DND-41 (cell line): Measurements from ENCODE around the gene RILPL2.

Experiments used
- ATAC-seq: fragments of 200-7000 bp; cut with Tn5 transposase; 3 replicates; pipeline ENCODE4 v1.9.1; 2021; ENCODE audit warnings: low read depth; ENCODE audit not compliant: insufficient read depth
- DNase-seq: peaks from one replicate; pipeline ENCODE4 v3.0.0-alpha.2; 2020
- H2AFZ ChIP-seq: 2 replicates; pipeline ENCODE4 v1.6.0; 2012; ENCODE audit warnings: low read depth, low read length
- H3K27ac ChIP-seq: 2 replicates; pipeline ENCODE4 v1.5.1; 2012; ENCODE audit warnings: low read length, inconsistent platforms
- H3K27me3 ChIP-seq: fragments of 200-600 bp; sonication (generic); 2 replicates; pipeline ENCODE4 v1.6.0; 2012; ENCODE audit warnings: low read length, mild to moderate bottlenecking, inconsistent platforms; ENCODE audit not compliant: insufficient read depth, poor library complexity
- H3K36me3 ChIP-seq: 2 replicates; pipeline ENCODE4 v1.5.1; 2012; ENCODE audit warnings: low read length, inconsistent platforms; ENCODE audit not compliant: insufficient read depth
- H3K4me1 ChIP-seq: 2 replicates; pipeline ENCODE4 v1.5.1; 2012; ENCODE audit warnings: mild to moderate bottlenecking, low read length; ENCODE audit not compliant: insufficient read depth
- H3K4me2 ChIP-seq: 2 replicates; pipeline ENCODE4 v1.6.0; 2012; ENCODE audit warnings: mild to moderate bottlenecking, moderate library complexity, low read length, inconsistent platforms; ENCODE audit not compliant: insufficient read depth
- H3K4me3 ChIP-seq, 2 experiments: fragments of 200-600 bp in 1 of 2; shearing (Covaris generic) in 1 of 2; 2 replicates each; pipeline ENCODE4 v1.5.1; 2012 to 2016; ENCODE audit warnings: inconsistent platforms in 2 of 2, low read length in 2 of 2, mild to moderate bottlenecking in 2 of 2, low read depth in 1 of 2, moderate library complexity in 1 of 2
- H3K79me2 ChIP-seq: 2 replicates; pipeline ENCODE4 v1.6.0; 2012; ENCODE audit warnings: low read length, inconsistent platforms; ENCODE audit not compliant: insufficient read depth
- H3K9ac ChIP-seq: 2 replicates; pipeline ENCODE4 v1.6.0; 2012; ENCODE audit warnings: low read depth, mild to moderate bottlenecking, inconsistent platforms, low read length, moderate library complexity
- H3K9me3 ChIP-seq: 2 replicates; pipeline ENCODE4 v1.5.1; 2012; ENCODE audit warnings: low read length, moderate library complexity, mild to moderate bottlenecking, inconsistent platforms; ENCODE audit not compliant: insufficient read depth, severe bottlenecking
- H4K20me1 ChIP-seq: 2 replicates; pipeline ENCODE4 v1.6.0; 2012; ENCODE audit warnings: low read length; ENCODE audit not compliant: insufficient read depth
- EZH2 ChIP-seq: IDR thresholded peaks from 3 replicates; pipeline ENCODE4 v1.6.1; 2012; ENCODE audit warnings: borderline replicate concordance, low read depth, mild to moderate bottlenecking, moderate library complexity, low read length, inconsistent platforms; ENCODE audit not compliant: severe bottlenecking
- TF ChIP-seq, protein P1 (sequence below): IDR thresholded peaks from 2 replicates; pipeline ENCODE4 v1.5.1; 2012; ENCODE audit warnings: borderline replicate concordance, low read length, moderate library complexity, mild to moderate bottlenecking; ENCODE audit not compliant: poor library complexity, severe bottlenecking; ENCODE audit errors: extremely low read depth

The RILPL2 gene

DNA sequence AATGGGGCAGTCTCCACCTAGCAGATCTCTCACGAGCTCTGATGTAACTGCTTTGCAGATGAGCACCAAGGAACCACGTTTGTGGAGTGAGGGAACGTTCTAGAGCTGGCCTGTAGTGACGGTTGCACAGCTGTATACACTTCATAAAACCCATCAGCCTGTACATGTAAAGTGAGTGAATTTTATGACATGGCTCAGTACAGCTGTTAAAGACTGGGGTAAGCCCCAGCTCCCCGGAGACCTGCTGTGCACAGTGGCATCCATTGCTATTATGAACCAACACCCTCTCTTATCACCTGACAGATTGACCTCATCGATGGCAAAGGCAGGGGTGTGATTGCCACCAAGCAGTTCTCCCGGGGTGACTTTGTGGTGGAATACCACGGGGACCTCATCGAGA is 31.9 kb downstream of the RILPL2 start:
- Histone ChIP-seq H3K4me1 (no peaks in the 10 kb centered on the region), H3K4me2 (no peak overlapping the region), H3K9me3 (no peaks in the 10 kb centered on the region), H3K4me3 (no peak overlapping the region), H3K79me2 (peaks cover 30% of the 10 kb centered on the region), H3K36me3 (peaks cover 71% of the 10 kb centered on the region), H3K27ac (no peak overlapping the region), H2AFZ (no peak overlapping the region), H4K20me1 (peaks cover 28% of the 10 kb centered on the region), H3K9ac (no peak overlapping the region), H3K27me3 (no peaks in the 10 kb centered on the region)
- no peak for TF ChIP-seq EZH2
- TF ChIP-seq, protein P1, sequence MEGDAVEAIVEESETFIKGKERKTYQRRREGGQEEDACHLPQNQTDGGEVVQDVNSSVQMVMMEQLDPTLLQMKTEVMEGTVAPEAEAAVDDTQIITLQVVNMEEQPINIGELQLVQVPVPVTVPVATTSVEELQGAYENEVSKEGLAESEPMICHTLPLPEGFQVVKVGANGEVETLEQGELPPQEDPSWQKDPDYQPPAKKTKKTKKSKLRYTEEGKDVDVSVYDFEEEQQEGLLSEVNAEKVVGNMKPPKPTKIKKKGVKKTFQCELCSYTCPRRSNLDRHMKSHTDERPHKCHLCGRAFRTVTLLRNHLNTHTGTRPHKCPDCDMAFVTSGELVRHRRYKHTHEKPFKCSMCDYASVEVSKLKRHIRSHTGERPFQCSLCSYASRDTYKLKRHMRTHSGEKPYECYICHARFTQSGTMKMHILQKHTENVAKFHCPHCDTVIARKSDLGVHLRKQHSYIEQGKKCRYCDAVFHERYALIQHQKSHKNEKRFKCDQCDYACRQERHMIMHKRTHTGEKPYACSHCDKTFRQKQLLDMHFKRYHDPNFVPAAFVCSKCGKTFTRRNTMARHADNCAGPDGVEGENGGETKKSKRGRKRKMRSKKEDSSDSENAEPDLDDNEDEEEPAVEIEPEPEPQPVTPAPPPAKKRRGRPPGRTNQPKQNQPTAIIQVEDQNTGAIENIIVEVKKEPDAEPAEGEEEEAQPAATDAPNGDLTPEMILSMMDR, result no peak
- no peak for DNase-seq
- no peak for ATAC-seq

- Histone ChIP-seq H3K4me3 (no peak overlapping the region), H3K27me3 (no peaks in the 10 kb centered on the region), H3K79me2 (peaks cover 55% of the 10 kb centered on the region), H2AFZ (no peak overlapping the region), H3K27ac (no peak overlapping the region), H3K4me2 (no peak overlapping the region), H3K36me3 (peaks cover 83% of the 10 kb centered on the region), H4K20me1 (peaks cover 50% of the 10 kb centered on the region), H3K9me3 (no peaks in the 10 kb centered on the region), H3K9ac (no peak overlapping the region), H3K4me1 (no peaks in the 10 kb centered on the region)
- no peak for ATAC-seq
- no peak for DNase-seq
- no peak for TF ChIP-seq EZH2
- TF ChIP-seq, protein P1, result no peak
These were observed 34.5 kb downstream of the RILPL2 start for GRCh38 chr12:123401753-123402683.

DNA sequence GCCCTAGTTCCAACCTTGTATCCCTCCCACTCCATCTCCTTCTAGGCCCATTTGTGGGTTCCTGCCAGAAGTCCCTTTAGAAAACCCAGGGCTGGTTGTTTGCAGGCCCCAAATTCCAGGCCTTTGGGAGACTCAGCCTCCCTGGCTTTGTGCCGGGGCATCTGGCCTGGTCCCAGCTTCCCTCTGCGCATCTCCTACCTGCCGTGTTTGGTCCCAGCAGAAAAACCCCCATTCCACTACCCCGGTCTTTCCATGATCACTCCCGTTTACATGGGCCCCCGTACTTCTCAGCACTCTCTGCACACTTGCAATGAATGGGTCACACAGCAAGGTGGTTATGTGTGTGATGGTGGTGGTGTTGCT is 37.2 kb downstream of the RILPL2 start:
- no peak overlapping the region for H3K4me3 ChIP-seq
- DNase-seq (no peak), ATAC-seq (no peak)
- H4K20me1 ChIP-seq, result peaks cover 64% of the 10 kb centered on the region
- peaks cover 83% of the 10 kb centered on the region for H3K36me3 ChIP-seq
- no peak overlapping the region for H2AFZ ChIP-seq
- H3K9ac ChIP-seq, result no peak overlapping the region
- H3K4me1 ChIP-seq, result peaks cover 6% of the 10 kb centered on the region
- H3K27ac ChIP-seq, result no peak overlapping the region
- TF ChIP-seq, protein P1, result no peak
- no peak for TF ChIP-seq EZH2
- H3K9me3 ChIP-seq, result no peaks in the 10 kb centered on the region
- peaks cover 82% of the 10 kb centered on the region for H3K79me2 ChIP-seq
- H3K4me2 ChIP-seq, result no peak overlapping the region
- H3K27me3 ChIP-seq, result no peaks in the 10 kb centered on the region
